ENCODE results near the gene TCP10L. TPM values are rescaled to one million over a fixed set of nuclear protein-coding genes. Genes with fewer than 3 reads are reported as not detected.

The TCP10L gene
- total and polyA plus RNA-seq, 10 of the 15 experiments (the other 5 are each of a cell fraction or from before 2014, with no cell fraction given): 0.11 to 0.45 (median 0.19) TPM; not detected in 3

- H3K27ac ChIP-seq (ENCODE audit: control insufficient read depth, insufficient read depth): no peak overlapping the region
- in situ Hi-C loops (cut with MboI): no loop called here
- H3K4me3 ChIP-seq: no peak overlapping the region
- ATAC-seq (no peak), DNase-seq (ENCODE audit: low read depth, low spot score) (no peak), FAIRE-seq (no peak)
- H4K20me1 ChIP-seq (ENCODE audit: control insufficient read depth, insufficient read depth): no peaks in the 10 kb centered on the region
- BruUV-seq (replicated peaks): no TSS peak
- no peak overlapping the region for H3K4me2 ChIP-seq (ENCODE audit: control insufficient read depth, insufficient read depth)
- no peaks in the 10 kb centered on the region for H3K9me3 ChIP-seq (replicated peaks; ENCODE audit: control insufficient read depth, insufficient read depth, low read length)
- ChIA-PET CTCF (interaction anchor here (0.9 to 1.0 kb wide), 2 partner anchors 12 to 13 kb away, joined by 3 read pairs; no protein-coding TSS in a partner anchor), POLR2A (no interaction called here), RAD21 (ENCODE audit: unreplicated experiment) (no interaction called here), SMC1A (ENCODE audit: uncharacterized antibody, unreplicated experiment) (no interaction called here)
- TF ChIP-seq BMI1 (IDR thresholded peaks at IDR 0.05; ENCODE audit: borderline replicate concordance): no peak
- no peak for TF ChIP-seq DPF2 (IDR thresholded peaks at IDR 0.05)
- TF ChIP-seq ZNF622 (IDR thresholded peaks at IDR 0.05): no peak
- no peaks in the 10 kb centered on the region for H3K79me2 ChIP-seq (ENCODE audit: control insufficient read depth, insufficient read depth, low read length)
- no peaks in the 10 kb centered on the region for H3K36me3 ChIP-seq (ENCODE audit: control insufficient read depth in 2 of 2, insufficient read depth in 2 of 2, low read length in 1 of 2)
- H3K9ac ChIP-seq (ENCODE audit: control insufficient read depth, insufficient read depth, low read length): no peak overlapping the region
- H3K27me3 ChIP-seq (replicated peaks in 1 of 2; ENCODE audit: control insufficient read depth in 2 of 2, insufficient read depth in 2 of 2, low read length in 1 of 2): peaks cover 0 to 2% of the 10 kb centered on the region in 2 experiments; a peak in 3 of 4 replicates
- intact Hi-C loops (cut with micrococcal nuclease; ENCODE audit: unreplicated experiment): no loop called here
- WGBS (ENCODE audit: insufficient coverage, insufficient replicate concordance, low lambda C conversion rate, missing lambda C conversion rate): 36% methylated on average over 5 of the region's 5 CpGs
- H3K4me1 ChIP-seq (ENCODE audit: control insufficient read depth, insufficient read depth, low read length): no peaks in the 10 kb centered on the region
- no peak overlapping the region for H2AFZ ChIP-seq (ENCODE audit: control insufficient read depth, low read depth, low read length)
Observed at GRCh38 chr21:32587651-32588050, 2.3 kb upstream of the TCP10L start.

DNA sequence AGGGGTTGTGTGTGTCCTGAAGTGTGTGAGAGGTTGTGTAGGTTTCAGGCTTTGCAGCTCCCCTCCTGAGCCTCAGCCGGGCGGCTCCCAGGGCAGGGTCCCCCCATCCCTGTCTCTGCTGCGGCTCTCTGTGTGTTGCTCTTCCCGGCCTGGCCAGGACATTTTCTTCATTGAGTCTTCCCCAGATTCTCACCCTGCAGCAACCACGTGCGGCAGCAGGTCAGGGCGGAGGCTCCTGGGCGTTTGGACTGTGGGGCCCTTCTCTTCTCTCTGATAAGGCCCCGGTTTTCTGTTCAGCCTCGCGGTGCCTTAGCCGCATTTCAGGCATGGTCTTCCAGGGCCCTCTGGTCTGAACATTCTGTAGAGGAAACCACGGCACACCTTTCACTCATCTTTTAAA lies 1.8 kb upstream of the TCP10L start:
- CTCF ChIA-PET: interaction anchor here (1.0 kb wide), 1 partner anchor 12 kb away, joined by 3 read pairs; no protein-coding TSS in a partner anchor
- H3K4me1 ChIP-seq (ENCODE audit: control insufficient read depth, insufficient read depth, low read length): no peaks in the 10 kb centered on the region
- no peak overlapping the region for H3K9ac ChIP-seq (ENCODE audit: control insufficient read depth, insufficient read depth, low read length)
- SMC1A ChIA-PET (ENCODE audit: uncharacterized antibody, unreplicated experiment): no interaction called here
- TF ChIP-seq IKZF1 (conservative IDR thresholded peaks at IDR 0.05) (no peak), ZNF217 (IDR thresholded peaks at IDR 0.05) (no peak), SREBF1 (IDR thresholded peaks at IDR 0.05; ENCODE audit: low read length) (no peak), BCL11A (IDR thresholded peaks at IDR 0.05; ENCODE audit: low read depth, low read length) (no peak), TARDBP (IDR thresholded peaks at IDR 0.05; ENCODE audit: borderline replicate concordance) (no peak), SREBF2 (IDR thresholded peaks at IDR 0.05; ENCODE audit: low read length) (no peak)
- TF ChIP-seq, protein P1, sequence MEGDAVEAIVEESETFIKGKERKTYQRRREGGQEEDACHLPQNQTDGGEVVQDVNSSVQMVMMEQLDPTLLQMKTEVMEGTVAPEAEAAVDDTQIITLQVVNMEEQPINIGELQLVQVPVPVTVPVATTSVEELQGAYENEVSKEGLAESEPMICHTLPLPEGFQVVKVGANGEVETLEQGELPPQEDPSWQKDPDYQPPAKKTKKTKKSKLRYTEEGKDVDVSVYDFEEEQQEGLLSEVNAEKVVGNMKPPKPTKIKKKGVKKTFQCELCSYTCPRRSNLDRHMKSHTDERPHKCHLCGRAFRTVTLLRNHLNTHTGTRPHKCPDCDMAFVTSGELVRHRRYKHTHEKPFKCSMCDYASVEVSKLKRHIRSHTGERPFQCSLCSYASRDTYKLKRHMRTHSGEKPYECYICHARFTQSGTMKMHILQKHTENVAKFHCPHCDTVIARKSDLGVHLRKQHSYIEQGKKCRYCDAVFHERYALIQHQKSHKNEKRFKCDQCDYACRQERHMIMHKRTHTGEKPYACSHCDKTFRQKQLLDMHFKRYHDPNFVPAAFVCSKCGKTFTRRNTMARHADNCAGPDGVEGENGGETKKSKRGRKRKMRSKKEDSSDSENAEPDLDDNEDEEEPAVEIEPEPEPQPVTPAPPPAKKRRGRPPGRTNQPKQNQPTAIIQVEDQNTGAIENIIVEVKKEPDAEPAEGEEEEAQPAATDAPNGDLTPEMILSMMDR (IDR thresholded peaks at IDR 0.05 in 2 of 3, conservative IDR thresholded peaks at IDR 0.05 in 1 of 3; ENCODE audit: control insufficient read depth in 2 of 3, extremely low read depth in 1 of 3, insufficient read depth in 1 of 3, low read depth in 3 of 3, low read length in 3 of 3): no peak
- WGBS (ENCODE audit: insufficient coverage, insufficient replicate concordance, low lambda C conversion rate, missing lambda C conversion rate): 64% methylated on average over 12 of the region's 13 CpGs
- no peak overlapping the region for H3K4me2 ChIP-seq (ENCODE audit: control insufficient read depth, insufficient read depth)
- H3K4me3 ChIP-seq: no peak overlapping the region
- H3K27ac ChIP-seq (ENCODE audit: control insufficient read depth, insufficient read depth): no peak overlapping the region
- no peaks in the 10 kb centered on the region for H3K36me3 ChIP-seq (ENCODE audit: control insufficient read depth in 2 of 2, insufficient read depth in 2 of 2, low read length in 1 of 2)
- H3K79me2 ChIP-seq (ENCODE audit: control insufficient read depth, insufficient read depth, low read length): no peaks in the 10 kb centered on the region
- H3K27me3 ChIP-seq (replicated peaks in 1 of 2; ENCODE audit: control insufficient read depth in 2 of 2, insufficient read depth in 2 of 2, low read length in 1 of 2): peaks cover 0 to 2% of the 10 kb centered on the region in 2 experiments; a peak in 3 of 4 replicates
- intact Hi-C loops (cut with micrococcal nuclease; ENCODE audit: unreplicated experiment) (no loop called here), in situ Hi-C loops (cut with MboI) (no loop called here)
- DNase-seq (ENCODE audit: low read depth, low spot score) (no peak), FAIRE-seq (no peak), ATAC-seq (no peak)
- no peaks in the 10 kb centered on the region for H4K20me1 ChIP-seq (ENCODE audit: control insufficient read depth, insufficient read depth)
- POLR2A ChIA-PET: no interaction called here
- no peaks in the 10 kb centered on the region for H3K9me3 ChIP-seq (replicated peaks; ENCODE audit: control insufficient read depth, insufficient read depth, low read length)
- no peak overlapping the region for H2AFZ ChIP-seq (ENCODE audit: control insufficient read depth, low read depth, low read length)
- RAD21 ChIA-PET (ENCODE audit: unreplicated experiment): no interaction called here
- no TSS peak for BruUV-seq (replicated peaks)
